GM19452 (cell line): ENCODE data around the gene USP14.

Experiments
- ATAC-seq: cut with Tn5 transposase; IDR thresholded peaks from one replicate; pipeline ENCODE4 v1.9.1; 2021; ENCODE audit not compliant: unreplicated experiment

Gene USP14

DNA sequence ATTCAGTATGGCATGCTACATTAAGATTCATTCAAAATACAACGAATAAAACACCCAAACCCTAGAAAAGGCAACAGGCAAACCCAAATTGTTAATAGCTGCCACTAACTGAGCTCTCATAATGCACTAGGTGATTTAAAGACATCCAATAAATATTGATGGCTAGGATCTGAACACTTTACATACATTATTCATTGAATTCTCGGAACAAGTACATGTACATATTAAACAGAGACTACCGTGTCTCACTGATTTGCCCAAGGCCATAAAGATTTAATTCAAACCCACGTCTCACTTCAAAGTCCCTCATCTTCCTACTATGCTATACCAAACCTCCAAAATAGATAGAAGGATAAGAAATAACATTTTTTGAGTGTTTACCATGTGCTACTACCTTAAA is 67.4 kb downstream of the USP14 start:
- no peak for ATAC-seq

DNA sequence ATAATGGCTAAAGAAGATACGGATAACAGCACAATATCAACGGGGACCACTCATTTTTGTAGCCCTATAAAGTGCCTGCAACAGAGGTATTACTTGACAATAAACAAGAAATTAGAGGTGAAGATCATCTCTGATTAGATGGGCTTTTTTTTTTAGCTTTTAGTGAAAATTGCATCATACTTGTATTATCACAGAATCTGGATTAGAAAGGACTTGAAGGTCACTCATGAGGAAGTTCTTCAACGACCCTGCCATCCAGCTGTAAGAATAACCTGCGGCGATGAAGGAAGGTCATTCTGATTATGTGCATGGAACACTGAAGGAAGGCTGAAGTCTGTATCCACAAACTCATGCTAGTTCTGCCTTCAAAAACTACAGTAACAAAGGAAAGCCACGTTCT is 69.0 kb downstream of the USP14 start:
- ATAC-seq = no peak

DNA sequence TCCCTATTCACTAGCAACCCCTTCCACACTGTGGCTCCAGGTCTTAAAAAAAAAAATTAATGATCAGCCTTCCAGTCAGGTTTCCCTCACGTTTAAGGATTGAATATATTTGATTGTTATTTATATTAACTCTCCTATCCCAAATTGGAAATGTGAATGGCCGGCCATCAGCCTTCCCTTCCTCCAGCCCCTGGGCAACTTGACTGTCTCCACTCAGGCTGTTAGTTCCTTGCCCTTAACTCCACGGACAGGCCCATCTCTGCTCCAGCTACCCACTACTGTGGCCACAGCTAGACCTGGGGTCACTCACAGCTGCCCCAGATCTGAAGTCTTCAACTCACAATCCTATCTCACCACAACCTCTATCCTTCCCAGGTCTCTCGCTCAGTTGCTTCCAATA is 69.5 kb downstream of the USP14 start:
- ATAC-seq = no peak

DNA sequence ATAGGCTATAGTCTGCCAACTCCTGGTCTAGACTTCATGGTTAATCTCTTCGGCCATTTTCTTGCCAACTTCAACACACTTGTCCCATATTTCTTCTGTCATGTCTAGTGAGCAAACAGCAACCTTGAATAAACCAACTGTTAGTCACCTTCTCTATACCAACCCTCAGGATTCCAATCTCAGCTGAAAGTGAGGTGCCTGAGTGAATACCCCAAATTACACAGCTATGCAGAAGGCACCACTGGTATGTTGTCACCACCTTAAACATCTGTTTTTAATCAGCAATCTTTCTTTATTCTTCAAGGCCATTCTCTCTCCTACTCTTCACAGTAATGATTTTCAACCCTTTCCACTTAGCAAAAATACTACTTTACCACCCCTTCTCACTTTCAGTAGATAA is 70.2 kb downstream of the USP14 start:
- ATAC-seq = no peak

DNA sequence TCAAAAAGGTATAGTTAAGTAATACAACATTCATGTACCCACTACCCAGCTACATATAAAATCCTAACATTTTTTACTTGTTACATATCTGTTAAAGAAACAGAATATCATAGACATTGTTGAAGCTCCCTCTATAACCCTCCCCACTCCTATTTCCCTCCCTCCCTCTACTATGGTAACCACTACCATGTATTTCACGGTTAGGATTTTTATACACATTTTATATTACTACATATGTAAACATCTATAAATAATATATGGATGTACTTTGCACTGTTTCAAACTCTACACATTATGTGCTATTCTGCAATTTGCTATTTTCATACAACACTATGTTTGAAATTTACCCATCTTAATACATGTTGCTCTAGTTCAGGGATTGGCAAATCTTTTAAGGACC is 73.2 kb downstream of the USP14 start:
- ATAC-seq = no peak

DNA sequence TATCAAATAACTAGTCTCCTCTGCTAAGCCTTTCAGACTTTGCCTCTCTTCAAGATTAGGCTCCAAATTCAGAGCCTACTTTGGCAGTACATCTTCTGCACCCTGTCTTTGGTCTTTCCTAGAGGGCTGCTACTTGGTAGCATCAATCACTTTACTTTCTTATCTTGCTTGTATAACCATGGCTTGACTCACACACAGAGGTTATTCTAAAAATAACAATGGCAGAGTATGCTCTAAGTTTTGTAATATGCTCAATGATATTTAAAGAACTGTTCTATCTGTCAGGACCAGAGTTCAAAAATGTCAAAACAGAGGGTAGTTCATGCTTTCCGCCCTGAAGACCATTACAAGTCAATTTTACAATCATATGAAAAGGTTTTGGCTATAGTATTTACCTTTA is 81.8 kb downstream of the USP14 start:
- ATAC-seq = no peak

DNA sequence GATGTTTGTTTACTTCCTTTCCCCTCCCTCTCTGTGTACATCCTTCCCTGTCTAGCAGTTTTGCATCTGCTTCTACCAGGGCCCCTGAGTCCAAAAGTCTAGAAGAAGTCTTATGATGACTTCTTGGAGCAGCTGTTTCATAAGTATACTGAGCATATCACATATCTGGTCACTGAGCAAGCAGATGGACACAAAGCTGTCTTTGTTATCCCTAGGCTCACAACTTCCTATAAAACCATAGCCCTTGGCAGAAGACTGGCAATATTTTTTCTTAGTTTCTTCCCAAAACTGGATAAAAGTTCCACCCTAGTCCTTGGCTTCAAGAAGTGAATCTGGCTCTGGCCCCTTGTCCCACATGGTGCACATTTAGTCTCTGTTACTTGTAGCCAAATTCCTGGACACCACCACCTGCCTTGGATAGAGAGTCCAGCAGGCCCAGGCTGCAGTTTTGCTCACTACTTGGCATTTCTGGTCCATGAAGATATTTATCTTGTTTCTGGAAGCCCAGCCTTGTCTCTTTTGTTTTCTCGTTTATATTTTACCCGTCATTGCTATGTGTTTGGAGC is 87.0 kb downstream of the USP14 start:
- ATAC-seq = no peak

DNA sequence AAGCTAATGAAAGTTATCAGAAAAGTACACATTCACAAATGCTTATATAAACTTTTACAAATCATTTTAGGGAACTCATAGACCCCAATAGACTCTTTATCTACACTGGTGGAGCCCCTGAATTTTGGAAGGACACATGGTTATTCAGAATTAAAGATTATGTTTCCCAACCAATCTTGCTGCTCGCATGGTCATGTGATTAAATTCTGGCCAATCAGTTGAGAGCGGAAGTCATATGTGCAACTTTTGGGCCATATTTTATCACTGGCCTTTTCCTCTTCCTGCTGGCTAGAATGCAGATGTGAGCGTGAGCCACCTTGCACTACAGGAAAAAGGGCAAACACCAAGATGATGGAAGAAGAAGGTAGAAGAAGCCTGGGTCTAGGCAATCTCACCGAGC is 89.7 kb downstream of the USP14 start:
- ATAC-seq = no peak

DNA sequence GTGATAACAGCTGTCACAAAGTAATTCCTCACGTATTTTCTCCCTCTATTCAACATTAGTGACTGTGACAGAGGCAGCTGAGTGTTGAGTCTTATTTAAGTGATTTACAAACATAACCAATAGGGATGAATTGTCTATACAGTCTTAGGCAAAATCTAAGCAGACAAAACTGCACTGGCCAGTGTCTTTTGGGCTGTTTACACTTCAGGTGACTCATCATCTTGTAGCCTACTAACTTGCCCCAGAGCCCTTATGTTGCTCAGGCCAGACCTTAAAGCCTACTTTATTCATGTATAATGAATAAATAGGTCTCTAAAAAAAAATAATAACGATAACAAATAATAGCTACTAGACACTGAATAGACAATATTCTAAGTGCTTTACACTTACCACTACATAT is 92.3 kb downstream of the USP14 start:
- no peak for ATAC-seq

DNA sequence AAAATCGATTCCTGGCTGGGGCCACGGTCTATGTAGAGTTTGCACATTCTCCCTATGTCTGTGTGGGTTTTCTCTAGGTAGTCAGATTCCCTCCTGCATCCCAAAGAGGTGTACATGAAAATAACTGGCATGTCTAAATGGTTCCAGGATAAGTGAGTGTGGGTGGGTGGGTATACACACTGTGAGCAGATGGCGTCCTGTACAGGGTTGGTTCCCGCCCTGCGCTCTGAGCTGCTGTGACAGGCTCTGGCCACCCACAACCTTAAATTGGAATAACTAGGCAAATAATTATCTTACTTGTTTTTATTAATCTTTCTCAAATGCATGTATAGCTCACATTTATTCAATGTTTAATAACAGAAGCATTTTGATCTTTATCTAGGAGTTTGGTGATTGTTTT is 93.2 kb downstream of the USP14 start:
- no peak for ATAC-seq

DNA sequence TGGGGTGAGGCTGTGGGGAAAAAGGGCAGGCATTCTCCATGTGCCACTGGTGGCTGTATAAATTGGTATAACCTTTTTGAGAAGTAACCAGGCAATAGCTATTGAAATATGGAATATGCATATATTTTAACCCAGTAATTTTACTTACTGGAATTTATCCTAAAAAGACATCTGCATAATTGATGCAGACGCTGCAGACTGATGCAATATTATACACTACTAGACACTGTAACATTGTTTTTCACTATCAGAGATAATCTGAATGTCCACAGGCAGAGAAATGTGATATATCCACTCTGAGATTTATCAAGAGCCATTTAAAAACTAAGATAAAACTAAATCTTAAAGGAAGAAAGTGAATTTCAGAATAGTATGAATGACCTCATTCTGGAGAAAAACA is 94.8 kb downstream of the USP14 start:
- no peak for ATAC-seq

DNA sequence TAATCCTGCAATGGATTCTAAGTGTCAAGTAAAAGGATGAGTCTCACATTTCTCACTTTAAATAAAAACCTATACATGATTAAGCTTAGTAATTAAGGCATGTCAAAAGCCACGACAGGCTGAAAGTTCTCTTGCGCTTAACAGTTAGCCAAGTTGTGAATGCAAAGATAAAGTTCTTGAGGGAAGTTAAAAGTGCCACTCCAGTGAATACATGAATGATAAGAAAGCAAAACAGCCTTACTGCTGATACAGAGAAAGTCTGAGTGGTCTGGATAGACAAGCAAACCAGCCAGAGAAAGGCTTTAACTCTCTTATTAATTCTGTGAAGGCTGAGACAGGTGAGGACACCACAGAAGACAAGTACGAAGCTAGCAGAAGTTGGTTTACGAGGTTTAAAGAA is 96.8 kb downstream of the USP14 start:
- no peak for ATAC-seq

DNA sequence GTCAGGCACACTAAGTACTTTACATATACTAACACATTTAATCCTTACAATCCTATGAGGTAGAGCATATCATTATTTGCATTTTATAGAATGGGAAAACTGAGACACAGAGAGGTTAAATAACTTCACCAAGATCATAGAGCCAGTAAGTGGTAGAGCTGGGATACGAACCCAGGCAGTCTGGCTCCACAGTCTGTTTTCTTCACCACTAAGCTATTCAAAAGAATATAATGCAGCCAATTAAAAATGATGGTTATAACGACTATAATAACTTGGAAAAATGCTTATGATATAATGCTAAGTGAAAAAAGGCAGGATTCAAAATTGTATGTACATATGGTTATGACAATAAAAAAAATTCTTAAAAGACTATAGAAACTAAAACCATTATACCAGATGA is 102.2 kb downstream of the USP14 start:
- ATAC-seq = no peak

DNA sequence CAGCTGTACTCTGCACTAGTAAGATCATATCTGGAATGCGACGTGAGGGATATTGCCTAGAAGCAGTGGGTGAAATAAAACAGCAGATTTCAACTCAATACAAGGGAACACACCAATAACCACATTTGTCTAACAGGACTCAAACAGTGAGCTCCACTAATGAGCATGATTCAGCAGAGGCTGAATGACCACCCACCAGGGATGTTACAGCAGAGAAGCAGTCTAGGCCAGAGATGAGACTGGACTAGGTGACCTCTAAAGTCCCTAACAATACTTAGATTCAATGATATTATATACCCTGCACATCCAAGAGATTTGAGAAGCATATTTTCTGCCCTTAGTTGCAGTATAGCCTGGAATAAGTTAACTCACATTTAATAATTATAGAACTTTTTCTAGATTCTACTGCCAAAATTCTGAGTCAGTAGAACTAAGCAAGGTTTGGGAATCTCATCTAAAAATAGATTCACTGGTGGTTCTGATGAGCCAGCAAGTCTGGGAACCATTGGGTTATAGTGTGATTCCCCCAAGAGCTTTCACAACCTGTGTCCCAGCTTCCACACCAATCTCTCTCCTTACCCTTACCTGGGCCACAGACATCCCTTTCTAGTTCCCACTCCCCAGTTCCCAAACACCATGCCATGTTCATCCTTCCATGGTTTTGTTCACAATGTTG is 103.2 kb downstream of the USP14 start:
- no peak for ATAC-seq
